ENCODE data around the gene IRF2BPL.

IRF2BPL gene

GRCh38 chr14:77002335-77002734 is 26.2 kb downstream of the IRF2BPL start:
- in situ Hi-C loops (cut with MboI; ENCODE audit: low pct_unique_long_range_greater_than_20kb, low sequenced_read_pairs, unreplicated experiment) = no loop called here
- TF ChIP-seq CTCF (IDR thresholded peaks at IDR 0.05; ENCODE audit: extremely low read depth, insufficient read depth, missing control alignments) = no peak
- DNase-seq (ENCODE audit: low spot score) = no peak

- in situ Hi-C loops (cut with MboI; ENCODE audit: low pct_unique_long_range_greater_than_20kb, low sequenced_read_pairs, unreplicated experiment) = no loop called here
- TF ChIP-seq CTCF (IDR thresholded peaks at IDR 0.05; ENCODE audit: extremely low read depth, insufficient read depth, missing control alignments) = no peak
- DNase-seq (ENCODE audit: low spot score) = no peak
These were observed 27.9 kb downstream of the IRF2BPL start for GRCh38 chr14:77000340-77001270.

- in situ Hi-C loops (cut with MboI; ENCODE audit: low pct_unique_long_range_greater_than_20kb, low sequenced_read_pairs, unreplicated experiment) = no loop called here
- DNase-seq (ENCODE audit: low spot score) = no peak
- no peak for TF ChIP-seq CTCF (IDR thresholded peaks at IDR 0.05; ENCODE audit: extremely low read depth, insufficient read depth, missing control alignments)
These were observed 29.6 kb downstream of the IRF2BPL start for GRCh38 chr14:76998910-76999309.

GRCh38 chr14:76997257-76997970 is 31.1 kb downstream of the IRF2BPL start:
- TF ChIP-seq CTCF (IDR thresholded peaks at IDR 0.05; ENCODE audit: extremely low read depth, insufficient read depth, missing control alignments) = no peak
- no peak for DNase-seq (ENCODE audit: low spot score)
- in situ Hi-C loops (cut with MboI; ENCODE audit: low pct_unique_long_range_greater_than_20kb, low sequenced_read_pairs, unreplicated experiment) = no loop called here

- in situ Hi-C loops (cut with MboI; ENCODE audit: low pct_unique_long_range_greater_than_20kb, low sequenced_read_pairs, unreplicated experiment) = no loop called here
- TF ChIP-seq CTCF (IDR thresholded peaks at IDR 0.05; ENCODE audit: extremely low read depth, insufficient read depth, missing control alignments) = no peak
- DNase-seq (ENCODE audit: low spot score) = no peak
These were observed 31.9 kb downstream of the IRF2BPL start for GRCh38 chr14:76996563-76997146.

- no peak for DNase-seq (ENCODE audit: low spot score)
- TF ChIP-seq CTCF (IDR thresholded peaks at IDR 0.05; ENCODE audit: extremely low read depth, insufficient read depth, missing control alignments) = no peak
- in situ Hi-C loops (cut with MboI; ENCODE audit: low pct_unique_long_range_greater_than_20kb, low sequenced_read_pairs, unreplicated experiment) = no loop called here
These were observed 33.1 kb downstream of the IRF2BPL start for GRCh38 chr14:76995279-76996035.
